ENCODE data around the gene RPP40. TPM values are rescaled to one million over a fixed set of nuclear protein-coding genes. Genes with fewer than 3 reads are reported as not detected.

RPP40 gene
- polyA plus RNA-seq, 4 donors: 11.6 to 12.5 (median 12.1) TPM

DNA sequence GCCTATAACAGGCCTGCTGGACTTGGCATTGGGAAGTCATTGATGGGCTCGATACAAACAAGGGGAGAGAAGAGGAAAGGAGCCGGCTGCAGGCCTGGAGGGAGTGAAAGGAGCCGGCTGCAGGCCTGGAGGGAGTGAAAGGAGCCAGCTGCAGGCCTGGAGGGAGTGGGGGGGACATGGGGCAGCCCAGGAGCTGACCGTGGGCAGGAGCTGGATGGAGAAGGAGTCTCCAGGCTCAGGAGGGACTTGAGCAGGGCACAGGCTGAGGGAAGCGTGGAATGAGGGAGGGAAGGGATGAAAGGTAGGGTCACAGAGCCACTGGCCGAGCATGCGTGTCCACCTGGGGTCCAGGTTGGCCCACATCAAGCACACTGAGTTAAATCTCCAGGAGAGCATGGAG is 32.0 kb downstream of the RPP40 start:
- DNase-seq (ENCODE audit: low read depth in 4 of 4, low spot score in 3 of 4): no peak

DNA sequence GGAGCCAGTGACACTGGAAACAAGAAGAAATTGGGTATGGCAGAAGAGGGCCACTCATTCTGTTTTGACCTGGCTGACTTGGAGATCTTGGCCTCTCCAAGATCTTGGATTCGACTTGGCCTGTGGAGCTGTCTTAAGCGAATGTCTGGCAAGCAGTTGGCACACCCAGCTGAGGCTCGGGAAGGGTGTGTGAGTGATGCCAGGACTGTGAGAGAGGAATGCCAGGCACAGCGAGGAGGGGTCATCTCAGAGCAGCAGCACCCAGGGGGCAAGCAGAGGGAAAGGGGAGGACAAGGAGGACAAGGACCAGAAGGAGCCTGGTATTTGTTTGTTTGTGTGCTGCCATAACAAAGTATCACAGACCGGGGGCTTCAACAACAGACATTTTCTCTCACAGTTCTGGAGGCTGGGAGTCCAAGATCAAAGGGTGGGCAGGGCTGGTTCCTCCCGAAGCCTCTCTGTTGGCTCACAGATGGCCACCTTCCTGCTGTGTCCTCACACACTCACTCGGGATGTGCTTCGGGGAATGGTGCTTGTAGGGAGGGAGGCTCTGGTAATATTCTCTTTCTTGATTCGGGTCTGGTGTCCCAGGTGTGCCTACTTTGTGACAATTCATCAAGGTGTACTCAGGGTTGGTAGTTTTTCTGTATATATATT is 33.0 kb downstream of the RPP40 start:
- no peak for DNase-seq (ENCODE audit: low read depth in 4 of 4, low spot score in 3 of 4)

DNA sequence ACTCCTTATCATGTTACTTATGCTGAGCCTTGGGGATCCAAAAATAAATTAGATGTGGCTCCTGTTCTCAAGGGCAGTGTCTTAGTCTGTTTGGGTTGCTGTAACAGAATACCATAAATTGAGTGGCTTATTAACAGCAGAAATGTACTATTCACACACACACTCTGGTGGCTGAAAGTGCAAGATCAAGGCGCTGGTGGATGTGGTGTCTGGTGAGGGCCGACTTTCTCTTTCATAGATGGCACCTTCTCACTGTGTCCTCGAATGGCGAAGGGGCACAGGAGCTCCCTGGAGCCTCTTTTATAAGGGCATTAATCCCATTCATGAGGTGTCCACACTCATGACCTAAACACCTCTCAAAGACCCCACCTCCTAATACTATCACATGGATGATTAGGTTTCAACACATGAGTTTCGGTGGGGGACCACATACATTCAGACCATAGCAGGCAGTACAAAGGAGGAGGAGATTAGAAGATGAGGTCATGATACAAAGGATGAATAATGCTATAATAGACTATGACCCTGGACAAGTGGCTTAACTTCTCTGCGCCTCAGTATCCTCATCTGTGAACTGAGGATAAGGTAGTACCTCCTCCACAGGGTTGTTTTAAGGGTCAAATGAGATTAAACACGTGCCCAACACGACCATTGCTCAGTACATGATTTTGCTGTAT is 34.1 kb downstream of the RPP40 start:
- no peak for DNase-seq (ENCODE audit: low read depth in 4 of 4, low spot score in 3 of 4)

DNA sequence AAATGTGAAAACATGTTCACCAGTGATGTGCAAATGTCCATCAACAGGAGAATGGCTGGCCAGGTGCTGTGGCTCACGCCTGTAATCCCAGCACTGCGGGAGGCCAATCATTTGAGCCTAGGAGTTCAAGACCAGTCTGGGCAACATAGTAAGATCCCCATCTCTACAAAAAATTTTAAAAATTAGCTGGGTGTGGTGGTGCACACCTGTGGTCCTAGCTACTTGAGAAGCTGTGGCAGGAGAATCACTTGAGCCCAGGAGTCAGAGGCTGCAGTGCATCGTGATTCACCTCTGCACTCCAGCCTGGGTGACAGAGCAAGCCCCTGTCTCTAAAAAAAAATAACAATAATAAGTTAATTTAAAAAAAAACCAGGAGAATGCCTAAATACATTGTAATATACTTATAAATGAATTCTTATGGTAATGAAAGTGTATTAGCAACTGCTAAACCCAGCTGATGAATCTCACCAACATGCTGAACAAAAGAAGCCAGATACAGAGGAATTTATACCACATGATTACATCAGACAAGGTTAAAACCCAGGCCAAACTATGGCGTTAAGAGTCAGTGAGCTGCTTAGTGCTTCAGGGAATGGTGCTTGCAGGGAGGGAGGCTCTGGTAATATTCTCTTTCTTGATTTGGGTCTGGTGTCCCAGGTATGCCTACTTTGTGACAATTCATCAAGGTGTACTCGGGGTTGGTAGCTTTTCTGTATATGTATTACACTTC is 36.4 kb downstream of the RPP40 start:
- DNase-seq (ENCODE audit: low read depth in 4 of 4, low spot score in 3 of 4): no peak

DNA sequence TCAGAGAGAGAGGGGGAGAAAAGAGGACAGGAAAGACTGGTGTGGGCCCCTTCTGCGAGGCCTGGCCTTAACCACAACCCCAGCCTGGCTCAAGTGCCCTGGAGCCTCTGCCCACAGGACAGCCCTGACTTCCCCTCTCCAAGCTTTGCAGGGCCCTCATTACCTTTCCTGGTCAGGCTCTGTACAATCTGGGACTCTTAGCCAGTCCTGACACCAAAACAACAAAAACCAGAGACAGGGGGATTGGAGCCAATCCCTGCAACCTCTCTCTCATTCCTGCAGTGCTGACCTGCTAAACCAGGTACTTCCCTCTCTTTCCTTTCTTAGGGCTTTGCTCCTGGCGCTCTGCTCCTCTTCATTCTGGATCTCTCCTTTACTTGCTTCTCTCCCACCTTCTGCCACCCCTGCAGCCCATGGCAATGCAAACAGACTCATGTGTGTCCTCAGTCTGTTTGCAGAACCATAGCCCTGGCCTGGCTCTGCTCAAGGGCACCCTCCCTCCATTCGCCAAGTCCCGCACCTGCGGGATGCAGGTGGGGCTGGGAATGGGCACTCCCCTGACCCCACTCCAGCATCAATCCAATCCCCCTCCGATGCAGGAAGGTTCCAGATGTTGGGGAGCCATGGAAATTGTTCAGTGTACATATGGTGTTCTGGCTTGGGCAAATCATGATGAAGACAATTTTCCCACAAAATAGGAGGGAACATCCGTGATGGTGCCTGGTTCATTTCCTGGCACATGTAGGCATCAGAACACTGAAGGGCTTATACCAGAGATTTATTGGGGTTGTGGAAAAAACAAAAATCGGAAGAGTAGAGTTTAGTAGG is 38.1 kb downstream of the RPP40 start:
- DNase-seq (ENCODE audit: low read depth in 4 of 4, low spot score in 3 of 4): no peak

DNA sequence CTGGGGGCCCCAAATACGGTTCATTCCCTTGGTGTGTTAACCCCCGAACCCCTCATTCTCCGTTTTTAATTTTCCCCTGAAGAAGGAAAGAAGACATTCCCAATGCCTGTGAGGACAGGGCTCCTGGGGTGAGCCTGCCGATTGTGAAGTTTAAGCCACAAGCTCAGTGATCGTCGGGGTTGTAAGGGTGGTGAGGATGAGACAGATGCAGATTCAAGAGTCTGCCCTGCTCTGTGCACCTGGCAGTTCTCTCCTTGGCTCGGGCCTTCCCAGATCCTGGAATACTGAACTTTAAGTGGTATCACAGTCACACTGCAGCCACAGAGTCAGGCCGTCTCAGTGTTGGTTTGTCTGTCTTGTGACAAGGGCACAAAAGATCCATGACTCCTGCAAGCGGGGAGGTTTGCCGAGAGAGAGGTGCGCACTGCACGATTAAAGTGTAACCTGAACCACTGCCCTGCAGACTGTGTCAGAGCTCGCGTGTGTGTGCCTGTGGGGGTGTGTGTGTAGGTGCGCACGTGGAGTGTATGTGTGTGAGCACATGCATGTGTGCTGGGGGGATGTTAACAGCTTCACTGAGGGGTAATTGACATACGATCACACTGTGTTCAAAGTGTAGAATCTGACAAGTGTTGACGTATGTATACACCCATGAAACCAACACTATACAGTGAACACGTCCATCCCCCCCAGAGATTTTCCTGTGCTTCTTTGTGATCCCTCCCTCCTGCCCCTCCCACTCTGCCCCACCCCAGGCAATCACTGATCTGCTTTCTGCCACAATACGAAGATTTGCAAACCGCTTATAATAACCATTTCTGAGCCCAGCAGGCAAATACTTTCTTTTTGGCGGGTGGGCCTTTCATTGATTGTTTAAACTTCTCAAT is 38.9 kb downstream of the RPP40 start:
- no peak for DNase-seq (ENCODE audit: low read depth in 4 of 4, low spot score in 3 of 4)

DNA sequence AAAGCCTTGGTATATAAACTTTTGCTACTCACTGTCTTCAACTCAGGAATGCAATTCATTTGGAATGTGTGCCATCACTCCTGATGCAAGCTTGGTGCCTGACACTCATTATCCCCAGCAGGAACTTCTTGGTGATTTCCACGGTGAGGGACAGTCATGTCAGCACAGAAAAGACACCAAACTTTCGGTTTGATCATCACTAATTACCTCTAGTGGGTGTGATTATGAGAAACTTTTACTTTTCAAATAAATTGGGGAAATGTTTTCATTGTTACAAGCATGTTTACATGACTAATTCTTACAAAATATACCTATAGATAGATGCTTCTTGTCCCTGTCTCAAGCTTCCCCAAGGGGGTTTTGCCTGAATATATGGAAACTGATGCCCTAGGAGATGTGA is 40.9 kb downstream of the RPP40 start:
- DNase-seq (ENCODE audit: low read depth in 4 of 4, low spot score in 3 of 4): no peak

DNA sequence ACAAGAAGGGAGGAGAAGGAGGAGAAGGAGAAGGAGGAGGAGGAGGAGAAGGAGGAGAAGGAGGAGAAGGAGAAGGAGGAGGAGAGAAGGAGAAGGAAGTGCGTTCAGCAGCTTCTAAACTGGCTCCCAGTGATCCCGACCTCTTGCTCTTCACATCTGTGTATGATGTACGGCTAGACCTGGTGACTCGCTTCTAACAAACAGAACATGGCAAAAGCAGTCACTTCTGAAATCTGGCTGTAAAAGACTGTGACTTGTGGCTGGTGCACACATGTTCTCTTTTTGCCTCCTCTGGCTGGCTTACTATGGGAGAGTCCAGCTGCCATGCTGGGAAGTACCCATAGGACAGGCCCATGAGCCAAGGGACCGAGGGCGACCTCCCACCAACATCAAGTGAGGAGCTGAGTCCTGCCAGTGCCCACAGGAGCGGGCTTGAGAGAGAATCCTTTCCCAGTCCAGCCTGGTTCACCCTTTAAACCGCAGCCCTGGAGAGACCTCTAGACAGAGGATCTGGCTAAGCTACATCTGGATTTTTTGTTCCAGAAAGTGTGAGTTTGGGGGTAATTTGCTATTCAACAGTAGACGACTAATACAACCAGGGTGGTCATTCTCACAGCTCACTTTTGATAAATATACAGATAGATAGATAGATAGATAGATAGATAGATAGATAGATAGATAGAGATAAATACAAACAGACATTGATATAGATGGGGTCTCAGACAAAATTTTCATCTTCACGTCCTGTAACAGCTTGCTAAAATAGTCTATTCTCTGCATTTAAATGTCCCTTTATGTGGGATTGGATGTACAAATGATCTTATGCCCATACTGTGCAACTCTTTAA is 42.3 kb downstream of the RPP40 start:
- DNase-seq (ENCODE audit: low read depth in 4 of 4, low spot score in 3 of 4): no peak

DNA sequence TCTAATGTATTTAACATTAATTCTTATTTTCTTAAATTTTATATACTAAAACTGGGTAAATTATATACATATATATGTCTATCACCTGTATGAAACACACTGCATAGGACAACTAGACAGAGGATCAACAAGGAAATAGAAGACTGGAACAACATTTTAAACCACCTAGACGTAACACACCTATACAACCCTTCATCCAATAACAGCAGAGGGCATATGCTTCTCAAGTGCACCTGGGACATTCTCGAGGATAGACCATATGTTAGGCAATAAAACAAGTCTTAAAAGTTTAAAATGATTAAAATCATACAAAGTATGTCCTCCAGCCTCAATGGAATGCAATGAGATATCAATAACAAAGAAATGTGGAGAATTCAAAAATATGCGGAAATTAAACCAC is 45.2 kb downstream of the RPP40 start:
- no peak for DNase-seq (ENCODE audit: low read depth in 4 of 4, low spot score in 3 of 4)

DNA sequence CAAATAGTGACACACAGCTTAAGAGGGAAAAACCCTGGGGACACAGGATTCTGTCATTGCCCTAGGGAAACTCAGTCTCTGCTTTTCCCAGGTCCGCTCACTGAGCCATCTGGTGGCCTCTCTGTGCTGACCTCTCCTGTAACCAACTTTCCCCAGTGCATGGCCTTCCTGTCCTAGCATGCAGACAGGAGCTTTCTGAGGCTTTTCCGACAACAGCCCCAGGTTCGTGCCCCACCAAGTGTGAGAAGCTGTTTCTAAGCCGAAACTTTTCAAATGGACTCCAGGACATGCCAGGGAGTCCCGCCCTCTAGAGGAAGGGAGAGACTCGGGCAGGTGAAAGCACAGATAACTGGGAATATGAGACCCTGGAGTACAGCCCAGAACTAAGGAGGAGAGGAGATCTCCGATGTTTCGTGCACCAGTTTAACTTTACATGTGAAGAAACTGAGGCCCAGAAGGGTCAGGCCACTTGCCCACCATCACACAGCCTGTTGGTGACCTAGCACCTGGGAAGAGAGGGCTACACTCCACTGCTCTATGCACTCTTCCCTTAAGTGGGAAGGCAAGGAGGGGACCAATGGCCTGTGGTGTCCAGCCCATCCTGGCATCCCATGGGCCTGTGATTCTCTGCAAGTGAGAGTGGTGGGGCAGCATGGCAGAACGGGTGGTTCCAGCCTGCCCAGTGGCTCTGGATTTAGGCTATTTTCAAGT is 46.2 kb downstream of the RPP40 start:
- no peak for DNase-seq (ENCODE audit: low read depth in 4 of 4, low spot score in 3 of 4)

DNA sequence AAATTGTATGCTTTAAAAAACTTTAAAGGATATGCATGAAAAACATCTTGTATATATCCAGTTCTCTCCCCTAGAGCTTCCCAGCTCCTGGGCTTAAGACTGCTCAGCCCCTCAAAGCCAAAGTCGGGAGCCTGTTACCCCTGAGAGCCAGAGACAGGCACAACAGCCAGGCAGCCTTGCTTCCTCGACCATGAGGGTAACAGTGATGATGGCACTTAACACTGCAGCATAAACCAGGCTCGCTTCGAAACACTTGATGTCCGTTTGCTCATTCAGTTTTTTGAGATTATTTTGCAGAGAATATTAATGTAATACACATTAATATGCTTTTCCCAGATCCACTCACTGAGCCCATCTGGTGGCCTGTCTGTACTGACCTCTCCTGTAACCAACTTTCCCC is 47.2 kb downstream of the RPP40 start:
- no peak for DNase-seq (ENCODE audit: low read depth in 4 of 4, low spot score in 3 of 4)

DNA sequence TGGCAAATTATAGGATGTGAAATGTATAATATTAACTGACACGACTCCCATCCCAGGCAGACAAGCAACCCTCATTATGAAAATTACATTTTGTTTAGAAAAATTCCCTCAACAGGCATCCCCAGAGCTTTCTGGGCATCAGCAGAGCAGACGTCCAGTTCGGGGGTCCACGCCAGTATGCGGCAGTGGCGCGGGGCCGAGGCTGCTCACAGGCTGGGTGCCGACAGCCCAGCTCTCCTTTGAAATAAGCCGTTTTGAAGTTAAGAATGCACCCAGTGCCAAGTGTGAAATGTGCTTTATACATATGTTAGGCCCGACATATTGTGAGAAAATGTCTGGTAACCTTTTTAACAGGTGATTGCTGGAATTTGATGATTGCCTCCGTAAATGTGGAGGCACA is 50.4 kb downstream of the RPP40 start:
- no peak for DNase-seq (ENCODE audit: low read depth in 4 of 4, low spot score in 3 of 4)

DNA sequence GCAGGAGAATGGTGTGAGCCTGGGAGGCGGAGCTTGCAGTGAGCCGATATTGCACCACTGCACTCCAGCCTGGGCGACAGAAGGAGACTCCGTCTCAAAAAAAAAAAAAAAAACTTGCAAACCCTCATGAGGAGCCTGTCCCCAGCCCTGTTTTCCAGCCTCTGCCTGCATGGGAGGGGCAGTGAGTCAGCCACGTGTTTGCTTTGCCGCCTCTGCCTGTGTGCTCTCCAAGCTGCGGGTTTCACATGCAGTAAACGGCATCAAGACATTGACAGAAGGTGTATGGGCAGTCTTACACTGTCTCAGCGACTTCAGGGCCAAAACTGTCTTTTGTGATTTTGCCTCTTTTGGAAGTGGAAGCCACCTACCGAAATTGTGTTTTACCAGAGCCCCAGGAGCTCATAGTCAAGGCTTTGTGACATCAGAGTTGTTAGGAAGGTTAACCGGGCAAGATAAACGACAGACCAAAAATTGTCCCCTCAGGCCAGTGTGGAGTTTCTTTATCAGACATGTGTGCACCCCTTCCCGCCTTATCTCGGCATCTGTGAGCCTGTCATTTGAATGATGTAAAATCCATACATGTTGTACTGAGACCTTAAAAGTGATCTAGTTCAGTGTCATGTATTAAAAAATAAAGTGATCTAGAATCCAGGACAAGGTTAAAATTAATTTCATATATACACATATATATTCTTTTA is 52.9 kb downstream of the RPP40 start:
- no peak for DNase-seq (ENCODE audit: low read depth in 4 of 4, low spot score in 3 of 4)

DNA sequence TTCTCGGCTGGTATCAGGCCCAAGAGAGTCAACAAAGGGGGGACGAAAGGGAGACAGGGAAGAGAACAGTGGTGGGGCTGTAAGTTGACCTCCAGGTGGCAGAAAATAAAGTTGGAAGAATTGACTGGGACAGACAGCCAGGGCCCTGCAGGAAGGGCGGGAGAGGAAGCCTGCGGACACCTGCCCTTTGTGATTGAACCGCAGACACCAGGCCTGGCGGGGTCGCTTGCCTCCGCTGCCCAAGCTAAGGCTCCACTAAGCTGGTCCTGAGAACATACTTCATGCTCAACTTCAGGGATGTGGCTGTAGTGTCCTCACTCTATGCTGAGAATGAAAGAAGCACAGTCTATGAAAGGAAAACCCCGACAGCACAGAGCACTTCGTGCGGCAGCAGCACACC is 53.8 kb downstream of the RPP40 start:
- no peak for DNase-seq (ENCODE audit: low read depth in 4 of 4, low spot score in 3 of 4)

DNA sequence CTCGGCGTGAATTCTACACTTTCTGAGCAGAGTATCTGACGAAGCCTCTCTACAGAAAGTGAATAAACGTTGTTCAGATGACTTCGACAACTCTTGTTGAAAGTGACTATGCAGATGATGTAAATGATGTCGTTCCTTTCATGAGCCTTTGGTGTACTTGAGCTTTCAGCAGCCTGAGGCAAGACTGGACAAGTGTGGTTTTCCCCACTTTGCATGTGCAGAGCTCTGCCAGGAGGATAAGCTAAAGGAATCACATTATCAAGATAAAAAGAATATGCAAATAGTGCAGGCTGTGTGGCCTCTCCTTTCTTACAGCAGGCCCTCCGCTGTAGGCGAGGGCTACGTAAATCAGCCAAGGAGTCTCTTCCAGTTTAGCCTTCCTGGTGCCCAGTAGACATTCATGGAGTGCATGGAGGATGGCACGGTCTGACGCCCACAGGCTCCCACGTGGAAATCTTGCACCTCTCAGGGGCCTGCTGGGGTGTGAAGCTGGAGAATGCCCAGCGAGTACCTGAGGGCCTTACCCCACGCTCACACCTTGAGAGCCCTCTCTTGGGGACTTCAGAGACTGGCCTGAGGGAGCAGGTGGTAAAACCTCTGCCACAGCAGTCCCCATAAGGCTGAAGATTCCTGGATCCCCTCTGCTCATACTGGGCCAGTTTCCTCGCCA is 54.9 kb downstream of the RPP40 start:
- no peak for DNase-seq (ENCODE audit: low read depth in 4 of 4, low spot score in 3 of 4)

DNA sequence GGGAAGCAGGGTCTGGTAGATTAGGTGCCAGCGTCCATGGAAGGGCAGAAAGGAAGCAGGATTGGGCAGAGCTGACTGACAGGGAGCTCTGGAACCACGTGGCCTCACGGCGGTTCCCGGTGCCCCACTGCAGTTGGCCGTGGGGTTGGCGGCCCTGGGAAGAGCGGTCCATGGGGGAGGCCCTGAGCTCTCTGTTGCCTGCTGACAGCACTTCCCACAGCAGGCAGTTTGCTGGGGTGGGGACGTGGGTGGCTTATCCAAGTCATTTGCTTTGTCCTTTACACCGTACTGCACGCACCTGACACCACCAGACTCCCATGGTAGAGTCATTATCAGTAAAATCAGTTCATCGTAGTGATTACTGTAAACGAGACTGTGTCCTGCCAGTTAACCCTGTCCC is 56.1 kb downstream of the RPP40 start:
- DNase-seq (ENCODE audit: low read depth in 4 of 4, low spot score in 3 of 4): no peak

DNA sequence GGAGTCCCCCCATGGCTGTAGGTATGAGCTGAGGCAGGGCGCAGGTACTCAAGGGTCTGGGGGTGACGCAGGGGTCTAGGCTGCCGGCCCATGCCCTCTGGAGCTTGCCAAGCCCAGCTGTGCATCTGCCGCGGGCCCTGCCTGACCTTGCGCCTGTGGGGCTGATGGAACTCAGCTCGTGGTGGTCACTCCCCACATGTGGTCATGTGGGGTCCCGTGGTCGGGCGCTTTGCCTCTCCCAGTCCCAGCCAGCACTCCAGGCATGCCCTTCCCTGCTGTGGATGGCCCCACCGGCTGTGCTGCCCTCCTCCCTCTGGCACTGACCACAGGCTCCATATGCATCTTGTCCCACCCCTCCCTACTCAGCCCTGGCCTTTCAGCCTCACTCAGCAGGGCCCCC is 57.3 kb downstream of the RPP40 start:
- DNase-seq (ENCODE audit: low read depth in 4 of 4, low spot score in 3 of 4): no peak

Measured in right renal pelvis (tissue), 4 donors.